ENCODE measurements around the gene PAMR1.

Gene PAMR1

DNA sequence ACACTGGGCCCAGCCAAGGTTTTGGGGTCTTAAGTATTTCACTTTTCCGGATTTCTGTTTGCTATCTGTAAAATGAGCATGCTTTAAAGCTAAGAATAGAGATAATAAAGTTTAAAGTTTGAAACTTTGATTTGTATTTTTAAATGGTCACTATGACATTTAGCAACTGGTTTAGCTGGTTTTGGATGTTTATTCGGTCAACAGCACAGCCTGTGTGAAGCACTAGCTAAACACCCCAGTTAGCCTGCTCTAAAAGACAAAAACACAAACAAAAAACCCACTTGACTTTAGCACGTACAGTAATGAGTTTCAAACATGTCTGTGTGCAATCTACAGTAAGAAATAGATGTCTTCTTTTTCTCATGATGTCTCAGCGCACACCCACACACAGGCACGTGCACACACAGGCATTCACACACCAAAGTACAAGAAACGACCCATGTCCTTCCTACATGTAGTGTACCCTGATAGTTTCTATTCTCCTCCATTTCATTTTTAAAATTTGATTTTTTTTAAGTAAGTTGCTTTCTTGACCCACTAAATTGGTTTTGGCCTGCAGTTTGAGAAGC, 135.4 kb downstream of the PAMR1 start:
- peak; percentile 24 for DNase-seq (ENCODE audit: extremely low spot score)
- TF ChIP-seq, protein P1, sequence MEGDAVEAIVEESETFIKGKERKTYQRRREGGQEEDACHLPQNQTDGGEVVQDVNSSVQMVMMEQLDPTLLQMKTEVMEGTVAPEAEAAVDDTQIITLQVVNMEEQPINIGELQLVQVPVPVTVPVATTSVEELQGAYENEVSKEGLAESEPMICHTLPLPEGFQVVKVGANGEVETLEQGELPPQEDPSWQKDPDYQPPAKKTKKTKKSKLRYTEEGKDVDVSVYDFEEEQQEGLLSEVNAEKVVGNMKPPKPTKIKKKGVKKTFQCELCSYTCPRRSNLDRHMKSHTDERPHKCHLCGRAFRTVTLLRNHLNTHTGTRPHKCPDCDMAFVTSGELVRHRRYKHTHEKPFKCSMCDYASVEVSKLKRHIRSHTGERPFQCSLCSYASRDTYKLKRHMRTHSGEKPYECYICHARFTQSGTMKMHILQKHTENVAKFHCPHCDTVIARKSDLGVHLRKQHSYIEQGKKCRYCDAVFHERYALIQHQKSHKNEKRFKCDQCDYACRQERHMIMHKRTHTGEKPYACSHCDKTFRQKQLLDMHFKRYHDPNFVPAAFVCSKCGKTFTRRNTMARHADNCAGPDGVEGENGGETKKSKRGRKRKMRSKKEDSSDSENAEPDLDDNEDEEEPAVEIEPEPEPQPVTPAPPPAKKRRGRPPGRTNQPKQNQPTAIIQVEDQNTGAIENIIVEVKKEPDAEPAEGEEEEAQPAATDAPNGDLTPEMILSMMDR (IDR thresholded peaks at IDR 0.05; ENCODE audit: control extremely low read depth, extremely low read depth, low read depth, missing control alignments), result no peak
- ChIA-PET POLR2A (no interaction called here), CTCF (interaction anchor here (0.9 to 10.1 kb wide), 6 partner anchors 83 to 1024 kb away, joined by 3 to 107 read pairs (median 14); partner anchors contain the start of genes APIP, ELF5 and PDHX)

DNA sequence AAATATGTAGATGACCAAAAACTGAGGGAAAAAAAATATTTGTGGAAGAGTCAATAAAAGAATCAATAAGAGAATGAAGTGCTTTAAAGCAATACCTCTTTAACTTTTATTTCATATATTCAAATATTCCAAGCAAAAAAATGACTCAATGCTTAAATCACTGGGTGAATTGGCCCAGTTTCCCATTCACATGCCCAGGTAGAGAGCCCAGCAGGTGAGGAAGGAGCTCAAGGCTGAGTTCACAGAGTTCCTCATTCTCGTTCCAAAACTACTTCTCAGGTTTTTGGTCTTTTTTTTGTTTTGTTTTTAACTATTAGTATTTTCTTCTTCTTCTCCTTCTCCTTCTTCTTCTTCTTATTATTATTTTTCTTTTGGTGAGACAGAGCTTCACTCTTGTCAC, 136.3 kb downstream of the PAMR1 start:
- TF ChIP-seq, protein P1 (IDR thresholded peaks at IDR 0.05; ENCODE audit: control extremely low read depth, extremely low read depth, low read depth, missing control alignments), result no peak
- ChIA-PET CTCF (interaction anchor here (0.7 to 10.1 kb wide), 5 partner anchors 54 to 803 kb away, joined by 3 to 107 read pairs (median 3); partner anchors contain the start of genes APIP and PDHX), POLR2A (no interaction called here)
- DNase-seq (ENCODE audit: extremely low spot score), result no peak

DNA sequence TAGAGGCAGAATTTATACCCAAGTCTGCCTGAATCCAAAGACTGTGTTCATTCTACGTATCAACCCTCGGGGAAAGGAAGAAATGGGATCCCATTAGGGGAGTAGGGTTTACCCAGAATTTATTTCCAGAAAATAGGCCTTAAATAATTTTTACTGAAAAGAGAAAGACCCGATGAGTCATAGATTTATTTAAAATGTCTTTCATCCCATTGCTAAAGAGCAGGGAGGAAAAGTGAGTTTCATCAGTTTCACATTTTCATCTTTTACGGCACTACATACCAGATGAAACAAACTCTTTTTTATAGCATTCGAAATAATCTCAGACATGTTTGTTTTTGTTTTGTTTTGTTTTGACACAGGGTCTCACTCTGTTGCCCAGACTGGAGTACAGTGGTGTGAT, 137.4 kb downstream of the PAMR1 start:
- no peak for DNase-seq (ENCODE audit: extremely low spot score)
- CTCF ChIA-PET, result interaction anchor here (0.9 to 10.1 kb wide), 8 partner anchors 10 to 465 kb away, joined by 3 to 107 read pairs (median 3); no protein-coding TSS in a partner anchor
- TF ChIP-seq, protein P1 (IDR thresholded peaks at IDR 0.05; ENCODE audit: control extremely low read depth, extremely low read depth, low read depth, missing control alignments), result no peak
- POLR2A ChIA-PET, result no interaction called here

DNA sequence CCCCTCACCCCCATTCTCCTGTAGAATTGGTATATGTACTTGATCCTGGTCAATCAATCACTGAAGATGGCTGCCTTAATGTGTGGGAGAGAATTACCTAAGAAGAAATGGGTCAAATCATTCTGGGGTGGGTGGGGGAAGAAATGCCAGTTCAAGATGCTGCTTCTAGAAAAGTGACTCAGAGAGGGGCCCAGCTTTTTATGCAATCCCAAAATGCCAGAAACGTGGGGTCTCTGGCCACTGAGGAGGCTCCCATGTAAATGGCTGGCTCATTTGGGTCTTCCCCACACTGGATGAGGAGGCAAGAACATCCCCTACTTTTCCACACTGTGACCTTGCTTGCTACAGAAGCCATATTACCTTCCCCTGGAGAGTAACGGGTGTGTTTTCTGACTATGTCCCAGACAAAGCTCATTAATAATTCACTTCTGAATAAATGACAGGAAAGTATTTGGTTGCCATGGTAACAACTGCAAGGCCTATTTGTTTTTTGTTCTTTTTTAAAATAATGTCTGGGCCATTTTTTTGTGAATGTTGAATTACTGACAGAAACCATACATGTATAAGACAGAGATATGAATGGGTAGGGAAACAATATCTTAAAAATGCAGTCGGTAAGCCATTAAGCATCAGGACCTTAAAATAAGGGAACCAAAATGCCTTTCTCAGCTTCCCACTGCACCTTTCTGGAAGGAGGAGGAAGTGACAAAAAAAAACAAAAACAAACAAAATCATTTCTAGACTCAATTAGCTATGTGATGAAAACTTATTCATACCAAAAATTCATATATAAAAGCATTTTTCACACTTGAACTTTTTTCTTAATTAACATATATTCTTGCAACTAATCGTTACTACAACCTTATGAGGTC, 138.1 kb downstream of the PAMR1 start:
- TF ChIP-seq, protein P1 (IDR thresholded peaks at IDR 0.05; ENCODE audit: control extremely low read depth, extremely low read depth, low read depth, missing control alignments), result peak; percentile 12
- DNase-seq (ENCODE audit: extremely low spot score), result no peak
- ChIA-PET POLR2A (no interaction called here), CTCF (interaction anchor here (0.9 to 10.1 kb wide), 11 partner anchors 9 to 802 kb away, joined by 3 to 107 read pairs (median 3); no protein-coding TSS in a partner anchor)

DNA sequence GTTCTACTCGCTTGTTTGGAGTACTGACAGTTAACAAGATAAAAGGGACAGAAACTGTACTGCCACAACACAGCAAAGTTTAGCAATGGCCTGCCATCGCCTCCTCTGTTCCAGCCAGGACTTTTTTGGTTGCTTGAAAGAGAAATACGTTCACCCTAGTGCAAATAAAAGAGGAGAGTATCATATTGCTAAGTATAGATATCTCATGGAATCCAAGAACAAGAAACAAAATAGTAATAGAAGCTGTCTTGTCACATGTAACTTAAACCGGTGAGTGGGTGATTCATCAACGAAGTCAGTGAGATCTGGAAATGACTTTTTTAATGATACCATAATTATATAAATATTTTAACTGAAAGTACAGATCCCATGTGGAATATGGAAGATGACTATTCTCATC, 141.5 kb downstream of the PAMR1 start:
- POLR2A ChIA-PET, result no interaction called here
- TF ChIP-seq, protein P1 (IDR thresholded peaks at IDR 0.05; ENCODE audit: control extremely low read depth, extremely low read depth, low read depth, missing control alignments), result no peak
- CTCF ChIA-PET, result interaction anchor here (7.9 kb wide), 1 partner anchor 16 kb away, joined by 33 read pairs; no protein-coding TSS in a partner anchor
- no peak for DNase-seq (ENCODE audit: extremely low spot score)
